ENCODE data around the gene FAM181B. TPM values are rescaled to one million over a fixed set of nuclear protein-coding genes. Genes with fewer than 3 reads are reported as not detected.

The FAM181B gene
- polyA plus RNA-seq, 1 experiment: not detected

GRCh38 chr11:82680252-82680651, 53.4 kb downstream of the FAM181B start:
- no peak for TF ChIP-seq CTCF (IDR thresholded peaks at IDR 0.05; ENCODE audit: low read depth, low read length)
- CTCF ChIA-PET: interaction anchor here (1.5 to 3.0 kb wide), 3 partner anchors 16 to 1139 kb away, joined by 5 to 18 read pairs (median 9); no protein-coding TSS in a partner anchor
- POLR2A ChIA-PET: no interaction called here
- Histone ChIP-seq H3K9me3 (ENCODE audit: control insufficient read depth, insufficient read depth, low read length) (no peaks in the 10 kb centered on the region), H3K4me3 (ENCODE audit: low read depth, low read length) (no peak overlapping the region), H3K27me3 (ENCODE audit: control insufficient read depth, insufficient read depth, low read length) (no peaks in the 10 kb centered on the region), H3K27ac (ENCODE audit: low read depth, low read length) (no peak overlapping the region)
- DNase-seq (ENCODE audit: low read depth, low spot score): no peak

Small RNA genes within 50 kb of the gene (small RNA-seq; reads per million reads assigned to genes)
- not detected for gene RPS28P7 (ENCODE audit: insufficient read length, low read depth)

Other genes starting within 250 kb of the FAM181B start
- gene PRCP, start 166.6 kb upstream of the FAM181B start, polyA plus RNA-seq (2011; rRNA removed): 128 and 157 TPM in 2 replicates
- 1.5 and 2.9 TPM in 2 replicates for gene DDIAS, start 167.9 kb upstream of the FAM181B start, polyA plus RNA-seq (2011; rRNA removed)

Measured in AG04450 (cell line).